ENCODE measurements around the gene STRA6.

- TF ChIP-seq, protein P1, sequence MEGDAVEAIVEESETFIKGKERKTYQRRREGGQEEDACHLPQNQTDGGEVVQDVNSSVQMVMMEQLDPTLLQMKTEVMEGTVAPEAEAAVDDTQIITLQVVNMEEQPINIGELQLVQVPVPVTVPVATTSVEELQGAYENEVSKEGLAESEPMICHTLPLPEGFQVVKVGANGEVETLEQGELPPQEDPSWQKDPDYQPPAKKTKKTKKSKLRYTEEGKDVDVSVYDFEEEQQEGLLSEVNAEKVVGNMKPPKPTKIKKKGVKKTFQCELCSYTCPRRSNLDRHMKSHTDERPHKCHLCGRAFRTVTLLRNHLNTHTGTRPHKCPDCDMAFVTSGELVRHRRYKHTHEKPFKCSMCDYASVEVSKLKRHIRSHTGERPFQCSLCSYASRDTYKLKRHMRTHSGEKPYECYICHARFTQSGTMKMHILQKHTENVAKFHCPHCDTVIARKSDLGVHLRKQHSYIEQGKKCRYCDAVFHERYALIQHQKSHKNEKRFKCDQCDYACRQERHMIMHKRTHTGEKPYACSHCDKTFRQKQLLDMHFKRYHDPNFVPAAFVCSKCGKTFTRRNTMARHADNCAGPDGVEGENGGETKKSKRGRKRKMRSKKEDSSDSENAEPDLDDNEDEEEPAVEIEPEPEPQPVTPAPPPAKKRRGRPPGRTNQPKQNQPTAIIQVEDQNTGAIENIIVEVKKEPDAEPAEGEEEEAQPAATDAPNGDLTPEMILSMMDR (IDR thresholded peaks at IDR 0.05), result no peak
- TF ChIP-seq POLR2A (IDR thresholded peaks at IDR 0.05) (no peak), POLR2AphosphoS5 (IDR thresholded peaks at IDR 0.05) (no peak)
These were observed 42.3 kb upstream of the STRA6 start for GRCh38 chr15:74244822-74245341.
